AG04449 (cell line): ENCODE measurements around the gene TBC1D10B.

Source experiments
- CTCF ChIA-PET: fragments of 350-600 bp; formaldehyde crosslinking; extraction: SDS; loops from one replicate; lab custom pipeline; 2021; ENCODE audit warnings: antibody characterized with exemption; lab: Yijun Ruan, JAX
- POLR2A ChIA-PET: fragments of 400-600, 350-600 bp; formaldehyde crosslinking; extraction: SDS; loops from one replicate; lab custom pipeline; 2020; ENCODE audit warnings: antibody characterized with exemption, inconsistent platforms; lab: Yijun Ruan, JAX
- DNase-seq: peaks from one replicate; pipeline ENCODE4 v3.0.0-alpha.2; 2010; ENCODE audit warnings: low read depth, low spot score
- H3K4me3 ChIP-seq: 2 replicates; pipeline ENCODE4 v1.5.1; 2011; ENCODE audit warnings: low read depth, mild to moderate bottlenecking, control low read depth, low read length
- TF ChIP-seq, protein P1 (sequence below): IDR thresholded peaks from one replicate; pipeline ENCODE4 v1.5.1; 2011; ENCODE audit warnings: mild to moderate bottlenecking, moderate library complexity, low read length, control low read depth, inconsistent platforms; ENCODE audit not compliant: insufficient read depth; ENCODE audit errors: missing control alignments

Gene TBC1D10B

DNA sequence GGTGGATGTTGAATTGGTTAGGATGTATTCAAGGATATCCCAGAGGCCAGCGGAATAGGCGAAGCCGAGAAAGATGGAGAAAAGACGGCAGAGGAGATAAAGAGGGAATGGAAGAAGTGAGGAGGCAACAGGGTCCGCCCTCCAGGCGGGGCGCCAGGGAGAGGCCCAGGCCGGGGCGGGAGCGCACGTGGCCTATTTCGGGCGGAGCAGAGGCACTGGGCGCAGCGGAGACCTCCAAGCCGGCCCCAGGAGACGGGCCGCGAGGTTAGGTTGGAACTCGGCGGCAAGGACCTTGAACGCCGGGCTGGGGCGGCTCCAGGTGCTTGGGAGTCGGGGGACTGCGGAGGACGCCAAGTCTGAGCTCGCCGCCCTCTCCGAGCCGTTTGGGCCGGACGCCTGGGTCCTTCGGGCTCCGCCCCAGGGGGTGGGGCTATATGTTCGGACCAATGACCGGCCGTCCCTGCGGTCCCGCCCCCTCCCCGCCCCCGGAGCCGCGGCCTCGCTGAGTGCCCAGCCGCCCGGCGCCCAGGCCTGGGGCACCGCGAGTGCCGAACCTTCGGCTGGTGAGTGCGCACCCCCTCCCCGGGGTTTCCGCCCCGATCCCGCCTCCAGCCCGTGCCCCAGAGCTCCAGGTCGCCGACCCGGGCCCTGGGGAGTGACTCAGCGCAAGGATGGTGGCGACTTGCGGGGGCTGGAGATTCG lies 37.0 kb upstream of the TBC1D10B start, which contains the start of gene ZNF771:
TSS of gene ZNF771 (plus strand) at position 505 of the 702 bp plus-strand sequence. CDS start 448 bp downstream, outside the sequence.
- CTCF ChIA-PET = interaction anchor here (0.8 to 7.5 kb wide), 16 partner anchors 8 to 375 kb away, joined by 3 to 94 read pairs (median 5); partner anchors contain the start of genes DCTPP1, TBX6 and ZNF48
- peak; percentile 17 for DNase-seq

GRCh38 chr16:30406795-30407101 lies 36.5 kb upstream of the TBC1D10B start:
- DNase-seq = no peak
- peak overlapping the region; percentile 76 for H3K4me3 ChIP-seq
- ChIA-PET CTCF (interaction anchor here (0.8 to 7.5 kb wide), 10 partner anchors 9 to 375 kb away, joined by 3 to 94 read pairs (median 5); partner anchors contain the start of genes DCTPP1, TBX6 and ZNF48), POLR2A (interaction anchor here (0.8 to 1.4 kb wide), 3 partner anchors 8 to 11 kb away, joined by 3 to 11 read pairs (median 8); partner anchors contain the start of gene ZNF48)
- TF ChIP-seq, protein P1, sequence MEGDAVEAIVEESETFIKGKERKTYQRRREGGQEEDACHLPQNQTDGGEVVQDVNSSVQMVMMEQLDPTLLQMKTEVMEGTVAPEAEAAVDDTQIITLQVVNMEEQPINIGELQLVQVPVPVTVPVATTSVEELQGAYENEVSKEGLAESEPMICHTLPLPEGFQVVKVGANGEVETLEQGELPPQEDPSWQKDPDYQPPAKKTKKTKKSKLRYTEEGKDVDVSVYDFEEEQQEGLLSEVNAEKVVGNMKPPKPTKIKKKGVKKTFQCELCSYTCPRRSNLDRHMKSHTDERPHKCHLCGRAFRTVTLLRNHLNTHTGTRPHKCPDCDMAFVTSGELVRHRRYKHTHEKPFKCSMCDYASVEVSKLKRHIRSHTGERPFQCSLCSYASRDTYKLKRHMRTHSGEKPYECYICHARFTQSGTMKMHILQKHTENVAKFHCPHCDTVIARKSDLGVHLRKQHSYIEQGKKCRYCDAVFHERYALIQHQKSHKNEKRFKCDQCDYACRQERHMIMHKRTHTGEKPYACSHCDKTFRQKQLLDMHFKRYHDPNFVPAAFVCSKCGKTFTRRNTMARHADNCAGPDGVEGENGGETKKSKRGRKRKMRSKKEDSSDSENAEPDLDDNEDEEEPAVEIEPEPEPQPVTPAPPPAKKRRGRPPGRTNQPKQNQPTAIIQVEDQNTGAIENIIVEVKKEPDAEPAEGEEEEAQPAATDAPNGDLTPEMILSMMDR = no peak

More for the DNA sequence above, 37.0 kb upstream of the TBC1D10B start, which contains the start of gene ZNF771:
- H3K4me3 ChIP-seq = peak within 1 kb of the TSS; percentile 76
- TF ChIP-seq, protein P1 = no peak
- POLR2A ChIA-PET = interaction anchor here (0.6 to 1.4 kb wide), 4 partner anchors 8 to 36 kb away, joined by 3 to 11 read pairs (median 6); partner anchors contain the start of gene ZNF48

GRCh38 chr16:30401768-30402425 lies 31.6 kb upstream of the TBC1D10B start:
- DNase-seq = no peak
- TF ChIP-seq, protein P1 = no peak

DNA sequence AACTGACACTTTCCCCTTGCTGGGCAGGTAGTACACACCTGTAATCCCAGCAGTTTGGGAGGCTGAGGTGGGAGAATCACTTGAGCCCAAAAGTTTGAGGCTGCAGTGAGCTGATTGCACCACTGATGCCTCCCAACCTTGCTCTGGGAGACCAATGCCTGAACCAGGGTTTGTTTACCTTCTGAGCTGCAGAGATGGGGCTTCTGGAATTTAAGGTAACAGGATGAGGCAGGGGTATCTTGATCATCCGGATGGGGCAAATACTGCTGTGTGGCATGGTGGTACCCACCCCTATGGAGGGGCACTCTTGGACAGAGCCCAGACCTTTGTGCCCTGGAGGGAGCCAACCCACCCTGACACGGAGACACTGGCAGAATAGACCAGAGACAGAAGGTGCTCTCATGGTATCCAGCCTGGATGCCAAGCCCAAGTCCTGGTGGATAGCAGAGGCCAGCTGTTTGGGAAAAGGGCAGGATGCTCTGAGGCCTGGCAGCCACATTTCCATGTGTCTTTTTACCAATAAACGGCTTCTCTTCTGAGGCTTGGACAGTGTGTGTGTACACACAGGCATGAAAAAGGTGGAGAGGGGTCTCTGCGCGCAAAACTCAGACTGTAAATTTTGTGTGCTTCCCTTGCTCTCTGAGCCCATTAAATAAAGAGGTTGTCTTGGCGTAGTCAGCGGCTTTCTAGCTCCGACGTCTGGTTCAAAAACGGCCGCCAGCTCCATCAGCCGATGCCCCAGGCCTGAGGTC lies 29.3 kb upstream of the TBC1D10B start:
- H3K4me3 ChIP-seq = peak overlapping the region; percentile 64
- DNase-seq = no peak
- ChIA-PET POLR2A (interaction anchor here (0.7 kb wide), 1 partner anchor 29 kb away, joined by 4 read pairs; no protein-coding TSS in a partner anchor), CTCF (interaction anchor here (0.6 to 4.4 kb wide), 3 partner anchors 10 to 45 kb away, joined by 3 to 40 read pairs (median 3); partner anchors contain the start of genes CD2BP2 and ZNF771)
- TF ChIP-seq, protein P1 = no peak

More at GRCh38 chr16:30401768-30402425, 31.6 kb upstream of the TBC1D10B start:
- ChIA-PET CTCF (interaction anchor here (1.6 kb wide), 1 partner anchor 9 kb away, joined by 3 read pairs; no protein-coding TSS in a partner anchor), POLR2A (no interaction called here)
- no peak overlapping the region for H3K4me3 ChIP-seq

GRCh38 chr16:30398661-30399434 lies 28.6 kb upstream of the TBC1D10B start:
- no peak overlapping the region for H3K4me3 ChIP-seq
- TF ChIP-seq, protein P1 = no peak
- POLR2A ChIA-PET = no interaction called here
- CTCF ChIA-PET = interaction anchor here (0.9 to 4.4 kb wide), 4 partner anchors 8 to 44 kb away, joined by 3 to 40 read pairs (median 4); partner anchors contain the start of genes CD2BP2, DCTPP1 and ZNF771
- no peak for DNase-seq
